Effector memory CD4-positive, alpha-beta T cell (primary cell): ENCODE results near the gene PRKG1.

Source experiments
- DNase-seq, 3 donors: peaks; one replicate each; pipeline ENCODE4 v3.0.0-alpha.2; 2020
- H3K27ac ChIP-seq: 2 replicates; pipeline ENCODE4 v1.7.0; 2013; ENCODE audit warnings: mild to moderate bottlenecking, low read length, moderate library complexity; ENCODE audit not compliant: insufficient read depth, poor library complexity, severe bottlenecking
- H3K27me3 ChIP-seq: replicated peaks from 2 replicates; pipeline ENCODE4 v1.7.0; 2013; ENCODE audit warnings: mild to moderate bottlenecking, low read length; ENCODE audit not compliant: insufficient read depth, control insufficient read depth, poor library complexity, severe bottlenecking
- H3K36me3 ChIP-seq: 2 replicates; pipeline ENCODE4 v1.7.0; 2013; ENCODE audit warnings: mild to moderate bottlenecking, low read length, moderate library complexity; ENCODE audit not compliant: control insufficient read depth, insufficient read depth
- H3K4me1 ChIP-seq: 2 replicates; pipeline ENCODE4 v1.7.0; 2013; ENCODE audit warnings: low read length, mild to moderate bottlenecking; ENCODE audit not compliant: control insufficient read depth, insufficient read depth, poor library complexity, severe bottlenecking
- H3K4me3 ChIP-seq: 2 replicates; pipeline ENCODE4 v1.7.0; 2013; ENCODE audit warnings: low read length, low read depth, mild to moderate bottlenecking; ENCODE audit not compliant: insufficient read depth, poor library complexity, severe bottlenecking
- H3K9me3 ChIP-seq: 2 replicates; pipeline ENCODE4 v1.7.0; 2013; ENCODE audit warnings: mild to moderate bottlenecking, low read length, moderate library complexity; ENCODE audit not compliant: control insufficient read depth

PRKG1 gene

GRCh38 chr10:52276986-52277385 lies 1202.7 kb downstream of the PRKG1 start:
- no peaks in the 10 kb centered on the region for H3K36me3 ChIP-seq
- DNase-seq = no peak
- H3K4me3 ChIP-seq = no peak overlapping the region

GRCh38 chr10:52279546-52279945 lies 1205.3 kb downstream of the PRKG1 start:
- Histone ChIP-seq H3K36me3 (no peaks in the 10 kb centered on the region), H3K4me3 (no peak overlapping the region), H3K4me1 (no peaks in the 10 kb centered on the region), H3K9me3 (no peaks in the 10 kb centered on the region), H3K27me3 (no peaks in the 10 kb centered on the region), H3K27ac (no peak overlapping the region)
- no peak for DNase-seq

More at GRCh38 chr10:52276986-52277385, 1202.7 kb downstream of the PRKG1 start:
- Histone ChIP-seq H3K9me3 (no peaks in the 10 kb centered on the region), H3K27me3 (no peaks in the 10 kb centered on the region), H3K4me1 (no peaks in the 10 kb centered on the region), H3K27ac (no peak overlapping the region)

- Histone ChIP-seq H3K27me3 (no peaks in the 10 kb centered on the region), H3K36me3 (no peaks in the 10 kb centered on the region), H3K27ac (no peak overlapping the region), H3K4me3 (no peak overlapping the region), H3K4me1 (no peaks in the 10 kb centered on the region), H3K9me3 (no peaks in the 10 kb centered on the region)
- no peak for DNase-seq
Observed at GRCh38 chr10:52280051-52280450, 1205.8 kb downstream of the PRKG1 start.

GRCh38 chr10:52283174-52283573 lies 1208.9 kb downstream of the PRKG1 start:
- H3K4me3 ChIP-seq = no peak overlapping the region
- H3K4me1 ChIP-seq = no peaks in the 10 kb centered on the region
- H3K27me3 ChIP-seq = no peaks in the 10 kb centered on the region
- H3K27ac ChIP-seq = no peak overlapping the region
- no peaks in the 10 kb centered on the region for H3K36me3 ChIP-seq
- no peak for DNase-seq
- H3K9me3 ChIP-seq = no peaks in the 10 kb centered on the region

- no peaks in the 10 kb centered on the region for H3K9me3 ChIP-seq
- no peaks in the 10 kb centered on the region for H3K27me3 ChIP-seq
- no peaks in the 10 kb centered on the region for H3K4me1 ChIP-seq
- no peaks in the 10 kb centered on the region for H3K36me3 ChIP-seq
- H3K4me3 ChIP-seq = no peak overlapping the region
- H3K27ac ChIP-seq = no peak overlapping the region
- DNase-seq = no peak
Observed at GRCh38 chr10:52284416-52285013, 1210.2 kb downstream of the PRKG1 start.

- no peak for DNase-seq
- Histone ChIP-seq H3K27me3 (no peaks in the 10 kb centered on the region), H3K4me1 (no peaks in the 10 kb centered on the region), H3K27ac (no peak overlapping the region), H3K4me3 (no peak overlapping the region), H3K36me3 (no peaks in the 10 kb centered on the region), H3K9me3 (no peaks in the 10 kb centered on the region)
Observed at GRCh38 chr10:52287866-52288265, 1213.6 kb downstream of the PRKG1 start.

GRCh38 chr10:52297747-52298146 lies 1223.5 kb downstream of the PRKG1 start:
- no peaks in the 10 kb centered on the region for H3K9me3 ChIP-seq
- H3K36me3 ChIP-seq = no peaks in the 10 kb centered on the region
- H3K4me3 ChIP-seq = no peak overlapping the region
- no peaks in the 10 kb centered on the region for H3K27me3 ChIP-seq
- no peaks in the 10 kb centered on the region for H3K4me1 ChIP-seq
- H3K27ac ChIP-seq = no peak overlapping the region
- DNase-seq = no peak

GRCh38 chr10:52300599-52301277 lies 1226.5 kb downstream of the PRKG1 start:
- H3K27me3 ChIP-seq = no peaks in the 10 kb centered on the region
- no peak for DNase-seq
- no peaks in the 10 kb centered on the region for H3K36me3 ChIP-seq
- H3K4me1 ChIP-seq = no peaks in the 10 kb centered on the region
- no peaks in the 10 kb centered on the region for H3K9me3 ChIP-seq
- no peak overlapping the region for H3K4me3 ChIP-seq
- H3K27ac ChIP-seq = no peak overlapping the region

GRCh38 chr10:52308251-52309031 lies 1234.2 kb downstream of the PRKG1 start:
- Histone ChIP-seq H3K4me1 (no peaks in the 10 kb centered on the region), H3K9me3 (no peaks in the 10 kb centered on the region), H3K27me3 (no peaks in the 10 kb centered on the region), H3K27ac (no peak overlapping the region), H3K4me3 (no peak overlapping the region), H3K36me3 (no peaks in the 10 kb centered on the region)
- DNase-seq = no peak

GRCh38 chr10:52312942-52313255 lies 1238.6 kb downstream of the PRKG1 start:
- no peak for DNase-seq
- no peak overlapping the region for H3K4me3 ChIP-seq
- H3K27ac ChIP-seq = no peak overlapping the region
- no peaks in the 10 kb centered on the region for H3K9me3 ChIP-seq
- no peaks in the 10 kb centered on the region for H3K4me1 ChIP-seq
- H3K27me3 ChIP-seq = no peaks in the 10 kb centered on the region
- H3K36me3 ChIP-seq = no peaks in the 10 kb centered on the region
